D341Med (cell line): Measurements from ENCODE around the gene KCNMB2.

Experiments used
- DNase-seq: peaks from one replicate; pipeline ENCODE4 v3.0.0; 2012; ENCODE audit warnings: low spot score

KCNMB2 gene

DNA sequence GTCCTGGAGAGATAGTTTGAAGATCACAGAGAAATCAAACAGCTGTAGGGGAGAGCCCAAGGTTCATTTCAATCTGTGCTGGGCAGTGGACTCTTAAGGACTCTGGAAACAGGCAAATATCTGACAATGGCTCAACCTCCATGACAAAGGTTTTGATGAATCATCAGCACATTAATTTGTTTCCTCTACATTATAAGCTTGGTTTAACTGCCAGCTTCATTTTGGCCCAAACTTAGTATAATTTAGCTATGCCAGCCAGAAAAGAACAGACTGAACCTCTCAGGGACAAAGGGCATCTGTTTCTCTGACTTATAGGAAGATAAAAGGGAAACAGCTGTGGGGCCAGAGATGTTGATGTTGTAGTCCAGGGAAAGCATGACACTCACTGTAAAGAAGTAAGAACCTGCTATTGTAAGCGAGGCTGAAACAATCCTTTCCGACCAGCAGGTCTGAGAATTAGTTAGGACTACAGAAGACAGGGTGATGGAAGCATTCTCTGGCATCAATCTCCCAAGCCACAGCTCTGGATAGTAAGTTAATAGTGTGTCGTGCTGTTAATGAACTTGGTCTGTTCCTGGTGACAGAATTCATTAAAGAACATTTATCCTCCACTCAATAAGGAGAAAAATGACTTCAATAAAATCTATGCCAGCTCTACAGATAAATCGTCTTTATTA is 110.1 kb downstream of the KCNMB2 start:
- no peak for DNase-seq

DNA sequence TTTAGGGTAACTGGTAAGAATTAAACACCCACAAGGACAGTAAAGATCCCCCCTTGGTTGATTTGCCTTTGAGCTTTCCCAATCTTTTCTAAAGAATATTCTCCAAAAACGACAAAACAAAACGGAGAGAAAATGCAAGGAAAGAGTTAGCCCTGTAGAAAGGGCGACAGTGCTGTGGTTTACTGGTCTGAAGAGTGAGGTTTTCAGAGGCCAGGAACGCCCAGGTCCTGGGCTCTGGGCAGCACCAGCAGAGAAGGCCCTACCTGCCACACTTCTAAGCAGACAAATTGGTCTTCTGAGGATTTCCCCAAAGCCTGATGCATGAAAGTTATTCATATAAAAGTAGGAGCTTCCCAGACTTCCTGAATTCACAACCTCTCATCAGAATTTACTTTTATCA is 119.3 kb downstream of the KCNMB2 start:
- no peak for DNase-seq

DNA sequence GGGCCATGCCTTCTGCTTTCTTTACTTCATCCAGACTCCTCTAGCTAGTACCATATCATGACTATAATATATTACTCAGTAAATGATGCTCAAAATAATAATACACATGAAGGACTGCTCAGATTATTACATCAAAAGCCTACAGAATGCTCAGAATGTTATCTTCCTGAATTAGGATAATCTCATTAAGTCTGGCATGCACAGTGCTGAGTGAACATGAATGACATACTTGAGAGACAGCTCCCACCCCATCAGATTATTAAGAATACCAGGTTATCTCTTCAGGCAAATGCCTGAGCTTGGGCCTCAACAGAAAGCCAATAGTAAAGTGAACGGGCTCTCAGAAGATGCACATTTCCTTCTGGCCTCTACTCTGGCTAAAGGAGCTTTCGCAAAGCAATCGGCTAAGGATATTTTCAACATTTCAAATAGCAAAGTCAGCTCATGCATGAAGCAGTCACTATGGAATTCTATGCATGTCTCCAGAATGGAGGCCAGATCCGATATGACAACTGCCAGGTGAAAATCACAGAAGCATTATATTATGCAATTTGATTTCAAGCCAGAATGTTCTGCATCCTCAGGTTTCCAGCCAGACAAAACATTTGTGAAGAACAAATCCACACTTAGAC is 122.6 kb downstream of the KCNMB2 start:
- no peak for DNase-seq

DNA sequence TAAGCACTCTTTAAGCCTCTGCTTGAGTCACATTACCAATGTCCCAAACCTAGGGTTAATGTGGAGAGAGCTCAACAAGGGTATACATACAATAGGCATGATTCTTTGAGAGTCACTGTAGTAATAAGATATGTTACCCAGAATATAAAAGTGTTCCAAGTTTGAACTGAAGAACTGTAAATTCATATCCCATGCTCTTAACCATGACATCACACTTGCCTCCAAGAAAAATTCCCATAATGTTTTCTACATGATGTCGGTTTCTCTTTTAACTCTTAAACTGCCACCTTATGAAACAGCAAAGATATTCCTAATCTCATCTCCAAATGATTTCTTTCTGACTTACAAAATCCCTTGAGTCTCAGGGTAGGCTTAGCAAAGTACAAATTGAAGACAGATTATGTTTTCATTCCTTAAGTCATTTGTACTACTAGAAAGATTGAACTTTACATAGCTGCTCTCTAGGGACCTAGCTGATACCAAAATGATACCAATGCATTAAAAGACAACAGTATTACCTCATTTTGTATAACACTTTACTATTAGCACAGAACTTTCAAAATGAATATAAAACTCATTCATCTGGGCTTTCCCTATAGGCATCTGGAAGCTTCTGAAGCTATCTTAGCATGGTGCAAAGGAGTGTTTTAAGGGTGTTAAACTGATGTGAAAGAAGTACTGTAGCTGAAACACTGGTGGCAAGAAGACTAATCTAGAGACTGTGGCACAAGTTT is 127.1 kb downstream of the KCNMB2 start:
- no peak for DNase-seq

DNA sequence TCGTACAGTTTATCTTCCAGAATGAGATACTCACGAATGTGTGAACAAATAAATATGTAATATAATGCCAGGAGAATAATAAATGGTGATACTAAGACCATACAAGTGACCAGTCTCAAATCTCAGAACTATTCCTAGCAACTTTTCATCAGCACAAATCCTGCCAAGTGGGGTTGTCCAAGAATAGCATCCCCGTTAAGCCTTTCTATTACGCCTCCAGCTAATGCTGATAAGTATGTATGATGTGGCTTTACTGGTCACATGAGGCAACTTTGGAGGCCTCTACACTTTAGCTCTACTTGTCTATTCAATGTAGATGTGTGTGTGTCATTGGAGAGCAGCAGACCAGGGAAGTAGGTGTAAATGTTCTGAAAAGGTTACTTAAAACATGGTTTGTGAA is 129.5 kb downstream of the KCNMB2 start:
- no peak for DNase-seq

DNA sequence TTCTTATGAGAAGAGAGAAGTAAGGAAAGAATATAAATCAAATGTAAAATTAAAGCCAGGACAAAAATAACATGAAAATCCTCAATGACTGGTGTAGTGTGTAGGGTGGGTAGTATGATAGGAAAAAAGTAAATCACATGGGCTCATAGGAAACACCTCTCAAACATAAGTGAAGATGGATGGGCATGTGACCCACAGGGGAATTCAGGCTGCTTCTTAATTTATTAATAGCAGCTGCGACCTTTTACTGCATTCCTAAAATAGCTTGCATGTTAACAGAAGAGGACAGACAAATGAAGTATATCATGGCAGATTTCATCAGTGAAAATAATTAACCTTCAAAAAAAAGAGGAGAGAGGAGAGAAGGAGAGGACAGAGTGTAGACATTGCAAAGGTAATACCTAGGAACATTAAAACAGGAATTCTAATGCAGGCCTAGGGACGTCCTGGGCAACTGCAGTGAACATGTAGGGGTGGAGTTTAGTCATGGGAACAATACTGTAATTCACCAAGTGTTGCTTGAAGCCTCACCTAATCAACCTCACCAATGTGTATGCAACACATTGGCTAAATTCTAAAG is 132.9 kb downstream of the KCNMB2 start:
- no peak for DNase-seq

DNA sequence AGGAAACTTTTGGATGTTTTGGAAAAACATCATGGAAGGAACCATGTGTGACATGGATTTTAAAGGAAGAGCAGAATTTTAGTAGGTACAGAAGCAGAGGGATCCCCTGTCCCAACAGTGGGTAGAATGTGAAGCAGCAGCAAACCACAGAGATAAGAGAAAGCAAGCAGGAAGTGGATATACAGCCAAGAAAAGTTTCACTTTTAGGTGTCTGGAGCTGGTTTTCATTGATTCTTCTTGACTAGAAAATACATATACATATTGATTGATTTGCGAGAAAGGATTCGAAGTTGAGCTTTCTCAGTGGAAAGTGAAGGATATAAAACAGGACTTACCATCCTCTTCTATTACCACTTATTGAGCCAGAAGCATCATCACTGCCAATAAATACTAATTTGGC is 133.5 kb downstream of the KCNMB2 start:
- DNase-seq, result no peak

DNA sequence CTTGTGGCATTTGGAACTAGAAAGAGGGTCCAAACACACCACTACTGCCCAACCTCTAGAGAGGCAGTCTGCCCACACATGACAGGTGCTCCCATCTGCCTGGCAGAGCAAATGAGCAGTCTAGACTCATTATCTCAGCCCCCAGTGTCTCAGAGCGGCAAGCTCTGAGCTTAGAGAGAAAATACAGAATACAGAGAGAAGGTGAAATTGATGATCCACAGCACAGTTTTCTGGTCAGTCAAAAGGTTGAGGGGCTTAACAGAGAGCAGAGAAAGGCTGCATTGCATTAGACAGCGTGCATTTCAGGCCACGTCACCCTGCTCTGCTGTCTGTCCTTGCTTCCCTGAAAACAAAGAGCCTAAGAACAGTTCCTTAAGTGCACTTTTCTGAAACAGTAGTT is 135.1 kb downstream of the KCNMB2 start:
- no peak for DNase-seq

DNA sequence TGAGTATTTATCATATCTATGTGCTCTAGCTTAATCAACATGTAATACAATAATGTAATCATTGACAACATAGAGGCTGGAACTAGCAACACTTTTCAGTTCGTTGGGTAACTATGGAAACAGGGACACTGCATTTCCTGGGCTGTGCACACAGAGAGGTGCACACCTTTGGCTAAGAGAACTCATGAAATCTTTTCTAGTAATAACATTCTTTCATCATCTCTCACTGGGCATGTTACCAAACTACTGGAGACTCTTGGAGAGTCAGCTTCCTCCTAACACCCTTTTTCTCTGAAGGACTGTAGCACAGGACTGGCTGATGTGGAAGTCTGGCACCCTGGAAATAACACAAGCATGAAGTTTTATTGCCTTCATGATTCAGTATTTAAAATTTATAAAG is 135.6 kb downstream of the KCNMB2 start:
- no peak for DNase-seq

DNA sequence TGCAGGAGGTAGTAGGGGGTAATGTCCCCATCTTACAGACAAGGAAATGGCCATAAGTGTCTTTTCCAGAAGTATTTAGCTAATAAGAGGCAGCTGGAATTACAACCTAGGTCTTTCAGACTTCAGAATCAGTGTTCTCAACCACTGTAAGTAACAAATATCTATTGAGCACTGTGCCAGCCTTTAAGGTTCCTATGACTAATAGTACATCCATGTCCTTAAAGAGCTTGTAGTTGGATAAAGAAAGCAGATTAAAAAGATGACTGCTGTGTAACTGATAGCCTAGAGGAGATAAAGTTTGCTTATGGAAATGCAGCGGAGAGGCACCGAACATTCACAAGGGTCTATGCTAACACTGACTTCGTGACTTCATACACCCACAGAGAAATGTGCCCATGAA is 136.0 kb downstream of the KCNMB2 start:
- no peak for DNase-seq

DNA sequence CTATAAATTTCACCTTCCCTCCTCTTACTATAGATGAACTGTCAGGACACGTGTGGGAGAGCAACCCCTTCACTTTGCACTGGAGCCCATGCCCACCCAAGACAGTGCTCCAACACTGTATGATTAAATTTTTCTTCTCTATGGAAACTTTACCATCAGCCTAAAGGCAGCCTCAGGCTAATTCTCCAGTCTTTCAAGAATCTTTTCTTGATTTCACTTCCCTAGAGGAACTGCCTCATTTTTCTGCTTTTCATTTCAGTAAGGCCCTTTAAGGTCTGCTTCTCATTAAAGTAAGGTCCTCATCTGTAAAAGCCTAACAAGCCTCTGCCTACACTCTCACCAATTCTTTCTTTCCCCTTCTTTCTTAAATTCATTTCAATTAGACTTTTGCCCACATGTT is 137.3 kb downstream of the KCNMB2 start:
- DNase-seq, result no peak

DNA sequence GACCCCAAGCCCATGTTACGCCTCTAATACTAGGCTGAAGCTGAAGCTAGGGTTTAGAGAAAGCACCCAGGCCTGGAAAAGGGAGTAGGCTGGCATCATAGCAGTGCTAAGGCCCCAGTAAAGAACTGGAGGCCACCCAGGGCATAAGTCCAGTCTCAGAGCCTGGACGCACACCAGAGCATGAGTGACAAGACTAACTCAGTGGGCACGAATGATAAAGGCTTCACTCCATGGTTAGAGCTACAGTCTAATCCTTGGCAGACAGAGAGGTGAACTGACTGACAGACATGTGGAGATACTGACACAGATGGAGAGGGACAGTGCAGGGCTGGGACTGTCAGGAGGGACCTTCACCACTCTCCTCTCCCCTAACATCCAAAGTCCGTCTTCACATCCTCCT is 139.8 kb downstream of the KCNMB2 start:
- no peak for DNase-seq

DNA sequence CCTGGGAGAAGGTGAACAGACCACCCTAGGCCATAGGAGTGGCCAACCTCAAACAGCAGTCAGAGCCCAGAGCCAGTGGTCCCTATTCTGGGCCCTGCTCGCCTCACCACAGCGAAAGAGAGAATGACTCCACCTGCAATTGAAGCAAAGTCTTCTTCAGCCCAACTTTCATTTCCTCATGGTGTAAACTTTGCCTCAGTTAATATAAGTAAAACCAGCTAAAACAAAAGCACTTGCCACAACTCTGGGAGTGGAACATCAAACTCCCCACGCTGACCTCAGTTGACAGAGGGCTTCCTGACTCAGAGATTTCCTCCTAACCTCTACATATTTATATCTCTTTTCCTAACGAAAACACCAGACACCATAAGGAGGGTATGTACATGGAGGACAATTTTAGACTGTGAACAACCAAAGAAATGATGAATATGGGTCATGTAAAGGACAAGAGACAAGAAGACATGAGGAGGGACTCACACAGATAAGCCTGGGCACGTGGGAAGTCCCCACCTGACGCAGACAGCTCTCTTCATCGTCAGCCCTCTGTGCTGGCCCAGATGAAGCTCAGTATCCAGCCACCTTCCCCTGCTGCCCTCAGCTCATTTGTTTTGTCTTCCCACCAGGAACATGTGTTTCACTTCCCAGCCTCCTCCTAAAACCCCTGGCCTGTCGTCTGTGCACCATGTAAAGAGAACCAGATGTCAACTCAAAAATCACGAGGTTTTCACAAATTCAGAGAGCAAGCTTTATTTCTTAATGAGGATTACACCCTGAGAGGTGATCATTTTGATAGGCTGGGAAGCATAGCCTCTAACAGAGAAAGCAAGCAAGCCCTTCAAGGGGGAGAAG is 140.9 kb downstream of the KCNMB2 start:
- DNase-seq, result no peak

DNA sequence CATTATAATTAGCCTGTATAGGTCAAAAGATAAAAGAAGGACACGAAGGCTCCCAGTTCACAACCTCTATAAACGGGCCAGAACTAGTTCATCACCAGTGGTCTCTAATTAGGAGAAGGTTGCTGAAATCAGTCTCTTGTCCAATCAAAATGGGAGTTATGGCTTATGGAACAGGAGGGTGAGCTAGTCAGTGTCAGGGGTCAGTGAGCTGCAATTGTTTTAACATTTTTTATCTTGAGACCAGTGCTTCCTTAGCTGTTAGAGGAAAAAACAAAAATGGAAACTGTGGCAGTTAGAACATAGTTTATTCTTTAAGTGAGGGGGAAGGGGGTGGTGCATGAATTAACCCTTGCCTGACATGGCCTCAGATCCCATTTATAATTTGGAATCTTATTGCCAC is 141.7 kb downstream of the KCNMB2 start:
- no peak for DNase-seq

DNA sequence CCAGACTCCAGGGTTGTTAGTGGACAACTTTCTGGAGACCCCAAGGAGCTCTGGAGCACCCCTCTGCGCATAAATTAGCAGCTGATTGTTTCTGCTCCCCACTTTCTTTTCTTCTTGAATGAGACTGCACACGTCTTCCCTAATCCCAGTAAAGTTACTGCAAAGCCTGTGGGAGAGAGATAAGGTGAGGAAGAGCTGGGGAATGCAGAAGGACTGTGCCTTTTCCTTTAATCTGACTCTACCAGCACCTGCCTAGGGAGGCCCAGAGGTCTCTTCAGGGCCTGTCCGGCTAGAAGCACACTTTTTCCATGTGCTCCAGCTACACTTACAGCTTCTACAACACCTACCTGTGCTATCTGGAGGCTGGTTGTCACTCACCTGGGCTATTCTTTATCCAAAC is 143.8 kb downstream of the KCNMB2 start:
- no peak for DNase-seq

DNA sequence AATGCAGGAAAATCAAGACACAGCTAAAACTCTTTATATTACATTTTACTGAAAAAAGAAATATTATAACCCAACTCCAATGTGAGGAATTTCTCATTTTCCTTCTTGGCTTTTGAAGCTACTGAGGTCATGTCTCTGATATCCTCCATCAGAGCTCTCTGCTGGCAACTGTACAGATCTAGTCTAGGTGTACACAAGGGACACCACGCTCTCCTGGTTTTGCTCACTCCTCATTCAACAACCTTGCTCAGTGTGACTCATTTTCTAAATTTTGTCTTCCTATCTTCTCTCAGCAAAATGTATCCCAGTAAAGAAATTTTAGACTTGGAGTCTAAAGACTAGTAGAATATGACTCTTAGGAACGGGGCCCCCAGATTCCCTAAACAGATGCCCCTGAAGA is 144.3 kb downstream of the KCNMB2 start:
- no peak for DNase-seq

DNA sequence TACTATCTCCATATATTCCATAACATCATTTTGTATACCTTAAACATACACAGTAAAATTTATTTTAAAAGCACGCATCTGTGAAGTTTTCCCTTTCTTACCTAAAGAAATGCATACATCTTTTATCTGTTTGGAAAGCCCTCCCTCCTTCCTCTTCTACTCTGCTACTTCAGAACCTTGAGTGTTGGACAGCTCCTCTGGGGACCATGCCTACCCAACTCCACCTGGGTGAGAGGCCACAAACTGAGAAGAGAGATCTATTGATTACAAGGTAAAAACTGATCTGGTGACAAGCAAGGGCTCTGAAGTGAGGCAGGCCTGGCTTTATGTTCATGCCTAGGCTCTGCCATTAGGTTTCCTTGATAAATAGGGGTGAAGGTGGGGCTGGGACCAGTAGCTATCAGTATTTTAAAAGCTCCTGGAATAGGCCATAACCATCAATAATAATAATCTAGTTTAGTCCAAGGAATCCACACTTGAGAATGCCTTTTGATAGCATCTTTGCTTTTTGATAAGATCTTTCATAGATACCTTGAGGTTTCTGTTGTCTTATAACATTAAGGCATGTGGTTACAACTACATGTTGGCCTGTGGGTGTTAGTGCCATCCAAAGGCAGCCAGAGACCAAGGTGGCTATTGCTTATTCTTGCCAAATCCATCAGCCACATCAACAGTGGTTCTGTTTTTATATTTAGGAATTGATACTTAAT is 148.8 kb downstream of the KCNMB2 start:
- DNase-seq, result no peak

DNA sequence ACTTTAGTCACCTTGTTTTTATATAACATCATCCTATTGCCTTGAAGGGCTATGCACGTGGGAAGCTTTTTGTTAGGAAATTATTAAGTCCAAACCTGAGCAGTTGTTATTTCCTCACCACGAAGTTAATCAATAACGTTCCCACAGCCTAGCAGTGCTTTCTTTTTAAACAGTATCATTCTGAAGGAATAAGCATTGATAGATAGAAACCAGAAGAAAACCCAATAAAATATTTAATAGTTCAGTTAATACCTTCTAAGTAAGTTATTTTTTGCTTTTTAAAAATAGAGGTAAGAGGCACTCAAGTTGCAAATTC is 149.3 kb downstream of the KCNMB2 start:
- DNase-seq, result no peak

DNA sequence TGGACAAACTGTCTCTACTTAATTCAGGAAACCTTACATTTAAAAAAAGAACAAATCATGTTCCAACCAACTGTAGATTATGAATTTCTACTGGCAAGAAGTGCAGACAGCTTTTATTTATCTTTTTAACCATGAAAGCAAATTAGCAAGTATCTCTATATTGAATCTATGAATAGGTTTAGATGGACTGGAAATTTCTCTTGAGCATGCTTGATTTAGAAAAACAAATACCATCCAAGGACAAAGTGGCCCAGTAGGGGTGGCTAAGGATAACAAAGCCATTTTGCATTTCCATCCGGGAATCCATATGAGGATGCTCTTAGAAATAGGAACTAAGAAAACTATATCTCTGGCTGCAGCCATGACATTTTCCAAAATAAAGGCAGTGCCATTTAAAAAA is 150.6 kb downstream of the KCNMB2 start:
- DNase-seq, result no peak

DNA sequence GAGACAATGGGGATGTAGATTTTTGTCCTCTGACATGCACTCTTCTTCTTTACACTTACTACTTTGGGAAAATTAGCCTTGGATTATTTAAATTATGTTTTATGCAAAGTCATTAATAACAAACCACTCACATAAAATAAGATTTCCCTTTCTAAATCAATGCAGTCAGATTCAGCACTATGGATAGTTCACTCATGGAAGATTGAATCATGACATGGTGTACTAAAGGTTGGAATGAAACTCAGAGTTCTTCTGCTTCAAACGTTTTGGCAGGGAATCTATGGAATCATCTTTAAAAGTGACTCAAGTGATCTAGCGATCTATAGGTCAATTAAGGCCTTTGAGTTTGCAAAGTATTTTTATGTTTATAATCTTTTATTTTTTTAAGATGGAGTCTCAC is 154.3 kb downstream of the KCNMB2 start:
- no peak for DNase-seq

DNA sequence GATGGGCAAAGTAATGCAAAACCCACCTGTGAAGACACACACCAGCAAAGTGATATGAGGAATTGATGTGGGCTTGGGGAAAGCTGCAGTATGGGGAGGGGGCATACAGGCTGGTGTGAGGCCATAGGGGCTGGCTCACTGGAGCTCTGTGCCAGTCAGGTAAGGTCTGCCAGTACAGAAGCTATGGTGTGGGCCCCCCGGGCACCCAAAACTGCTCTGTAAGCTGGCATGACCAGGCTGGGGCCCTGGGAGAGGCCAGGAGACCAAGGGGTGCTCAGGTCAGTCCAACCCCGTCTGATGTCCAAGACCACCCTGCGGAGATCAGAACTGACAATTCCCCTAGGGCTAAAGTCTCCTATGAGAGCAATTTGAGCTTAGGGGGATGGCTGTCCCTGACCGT is 163.1 kb downstream of the KCNMB2 start:
- DNase-seq, result no peak

DNA sequence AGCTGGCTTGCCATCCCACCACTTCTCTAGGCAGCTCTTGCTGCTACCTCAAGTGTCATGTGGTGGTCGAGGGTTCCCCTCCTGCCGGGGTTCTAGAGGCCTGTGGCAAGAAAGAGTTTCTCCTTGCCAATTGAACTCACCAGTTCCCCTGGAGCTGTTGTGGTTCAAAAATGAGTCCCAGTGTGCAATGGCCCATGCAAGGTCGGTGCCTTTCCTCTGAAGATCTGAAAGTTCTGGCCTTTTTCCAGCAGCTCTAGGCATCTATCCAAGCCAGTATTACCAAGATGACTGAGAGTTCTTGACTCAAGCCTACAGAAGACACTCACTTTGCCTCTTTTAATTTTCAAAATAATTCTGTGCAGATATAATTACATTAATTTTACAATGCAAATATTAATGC is 163.6 kb downstream of the KCNMB2 start:
- DNase-seq, result no peak
